D721Med (cell line): ENCODE results near the gene AP2A2.

Experiments used
- DNase-seq: peaks from one replicate; pipeline ENCODE4 v3.0.0; 2011; ENCODE audit warnings: low spot score; ENCODE audit not compliant: insufficient read length
- FAIRE-seq: peaks from 2 replicates; lab custom pipeline; 2011; peaks lifted over from hg19 to GRCh38; lab: Jason Lieb, UNC
- TF ChIP-seq, protein P1 (sequence below): IDR thresholded peaks from 2 replicates; pipeline ENCODE4 v1.5.1; 2012; ENCODE audit warnings: mild to moderate bottlenecking, control low read depth; ENCODE audit not compliant: insufficient read depth; ENCODE audit errors: missing control alignments

AP2A2 gene

GRCh38 chr11:1043563-1044096, 118.0 kb downstream of the AP2A2 start:
- FAIRE-seq (no peak), DNase-seq (no peak)
- TF ChIP-seq, protein P1, sequence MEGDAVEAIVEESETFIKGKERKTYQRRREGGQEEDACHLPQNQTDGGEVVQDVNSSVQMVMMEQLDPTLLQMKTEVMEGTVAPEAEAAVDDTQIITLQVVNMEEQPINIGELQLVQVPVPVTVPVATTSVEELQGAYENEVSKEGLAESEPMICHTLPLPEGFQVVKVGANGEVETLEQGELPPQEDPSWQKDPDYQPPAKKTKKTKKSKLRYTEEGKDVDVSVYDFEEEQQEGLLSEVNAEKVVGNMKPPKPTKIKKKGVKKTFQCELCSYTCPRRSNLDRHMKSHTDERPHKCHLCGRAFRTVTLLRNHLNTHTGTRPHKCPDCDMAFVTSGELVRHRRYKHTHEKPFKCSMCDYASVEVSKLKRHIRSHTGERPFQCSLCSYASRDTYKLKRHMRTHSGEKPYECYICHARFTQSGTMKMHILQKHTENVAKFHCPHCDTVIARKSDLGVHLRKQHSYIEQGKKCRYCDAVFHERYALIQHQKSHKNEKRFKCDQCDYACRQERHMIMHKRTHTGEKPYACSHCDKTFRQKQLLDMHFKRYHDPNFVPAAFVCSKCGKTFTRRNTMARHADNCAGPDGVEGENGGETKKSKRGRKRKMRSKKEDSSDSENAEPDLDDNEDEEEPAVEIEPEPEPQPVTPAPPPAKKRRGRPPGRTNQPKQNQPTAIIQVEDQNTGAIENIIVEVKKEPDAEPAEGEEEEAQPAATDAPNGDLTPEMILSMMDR: no peak

DNA sequence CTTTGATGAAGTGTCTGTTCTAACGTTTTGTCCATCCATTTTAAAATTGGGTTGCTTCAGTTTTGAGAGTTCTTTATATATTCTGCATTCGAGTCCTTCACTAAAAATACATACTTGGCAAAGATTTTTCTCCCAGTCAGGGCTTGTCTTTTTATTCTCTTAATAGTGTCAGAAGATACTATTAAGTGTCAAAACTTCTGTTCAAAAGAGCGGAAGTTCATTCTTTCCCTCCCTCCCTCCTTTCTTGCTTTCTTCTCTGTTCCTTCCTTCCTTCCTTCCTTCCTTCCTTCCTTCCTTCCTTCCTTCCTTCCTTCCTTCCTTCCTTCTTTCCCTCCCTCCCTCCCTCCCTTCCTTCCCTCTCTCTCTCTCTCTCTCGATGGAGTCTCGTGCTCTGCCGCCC, 118.5 kb downstream of the AP2A2 start:
- TF ChIP-seq, protein P1: no peak
- no peak for FAIRE-seq
- no peak for DNase-seq

DNA sequence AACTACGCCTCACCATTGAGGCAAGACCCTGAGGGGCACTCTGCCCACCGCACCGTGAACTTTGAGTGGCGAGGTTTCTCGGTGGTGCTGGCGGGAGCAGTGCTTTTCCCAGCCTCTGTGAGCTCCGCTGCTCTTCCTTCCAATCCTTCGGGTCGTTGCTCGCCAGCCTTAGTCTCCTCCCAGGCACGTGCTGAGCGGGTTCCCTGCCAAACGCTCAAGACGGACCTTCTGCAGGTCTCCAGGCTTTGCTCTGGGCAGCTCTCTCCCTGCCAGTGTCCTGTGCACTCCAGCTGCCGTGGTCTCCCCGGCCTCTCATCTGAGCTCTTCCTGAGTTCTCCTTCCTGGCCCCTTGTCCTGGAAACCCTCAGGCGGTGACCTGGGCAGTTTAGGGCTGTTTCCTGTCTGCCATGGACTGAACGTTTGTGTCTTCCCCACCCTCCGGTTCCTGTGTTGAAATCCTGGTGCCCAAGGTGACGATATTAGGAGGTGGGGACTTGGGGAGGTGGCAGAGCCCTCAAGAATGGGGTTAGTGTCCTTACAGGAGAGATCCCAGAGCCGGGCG, 122.0 kb downstream of the AP2A2 start:
- DNase-seq (no peak), FAIRE-seq (no peak)
- TF ChIP-seq, protein P1: no peak

- TF ChIP-seq, protein P1: no peak
- FAIRE-seq (no peak), DNase-seq (no peak)
These were observed 122.9 kb downstream of the AP2A2 start for GRCh38 chr11:1048375-1049070.

DNA sequence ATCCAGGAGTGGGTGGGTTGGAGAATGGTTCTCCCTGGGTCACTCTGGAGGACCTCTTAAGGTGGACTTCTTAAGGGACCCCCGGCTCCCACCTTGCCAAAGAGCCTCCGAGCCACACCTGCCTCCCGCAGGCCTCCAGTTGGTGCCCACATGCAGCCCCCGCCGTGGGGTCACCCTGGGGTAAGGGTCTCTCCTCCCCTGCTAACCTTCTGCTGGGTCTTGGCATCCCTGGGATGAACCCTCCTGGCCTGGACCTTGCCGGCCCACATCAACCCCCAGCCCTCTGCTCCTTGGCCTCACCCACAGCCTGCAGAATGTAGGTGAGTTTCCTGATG, 123.4 kb downstream of the AP2A2 start:
- no peak for FAIRE-seq
- TF ChIP-seq, protein P1: no peak

GRCh38 chr11:1049431-1049891, 123.8 kb downstream of the AP2A2 start:
- TF ChIP-seq, protein P1: no peak
- DNase-seq (no peak), FAIRE-seq (no peak)

More for the DNA sequence above, 123.4 kb downstream of the AP2A2 start:
- DNase-seq: no peak
